ENCODE measurements around the gene DLX1.
"Not testable (repeated sequence)": the region's sequence is repeated elsewhere in the genome, so short reads cannot be mapped to it uniquely, and the experiment has no call there.

DLX1 gene

DNA sequence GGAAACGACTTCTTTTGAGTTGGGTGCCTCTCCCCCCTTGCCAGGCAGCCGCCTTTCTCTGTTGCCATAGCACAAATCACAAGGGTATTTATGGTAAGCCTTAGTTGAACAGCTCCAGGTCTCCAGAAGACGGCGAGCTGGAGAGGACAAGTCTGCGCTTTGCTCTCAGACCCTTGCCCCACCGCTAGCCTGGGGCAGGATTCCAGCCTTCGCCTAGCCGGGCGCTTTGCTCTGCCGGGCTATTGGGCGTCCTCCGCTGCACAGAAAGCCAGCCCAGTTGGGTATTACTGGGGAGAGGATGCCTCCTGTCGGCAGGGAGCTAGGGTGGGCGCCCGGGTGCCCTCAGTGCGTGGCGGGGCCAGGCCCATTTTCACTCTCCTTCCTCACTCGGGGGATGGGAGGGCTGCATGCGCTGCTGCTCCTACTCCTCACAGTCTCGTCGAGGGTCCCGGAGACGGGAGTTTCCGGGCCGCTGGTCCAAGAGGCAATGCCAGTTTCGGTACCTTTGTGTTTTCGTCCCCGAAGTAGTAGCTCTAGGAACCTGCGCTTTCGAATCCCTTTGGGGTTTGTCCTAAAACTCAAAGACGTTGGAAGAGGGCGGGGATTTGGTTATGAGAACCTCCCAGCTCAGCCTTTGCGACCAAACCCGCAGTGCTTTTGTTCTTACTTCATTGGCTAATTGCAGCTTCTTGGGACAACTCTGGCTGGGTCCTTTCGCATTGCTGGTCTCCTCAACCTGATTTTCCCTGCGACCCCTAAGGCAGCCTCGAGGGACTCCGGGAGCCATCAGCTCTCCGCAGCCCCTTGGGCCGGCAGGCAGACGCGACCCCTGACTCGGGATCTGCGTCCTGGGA is 21.0 kb downstream of the DLX1 start:
- H3K9ac ChIP-seq (ENCODE audit: low read depth in 1 of 2, low read length in 2 of 2), result no peak overlapping the region
- H3K4me3 ChIP-seq (ENCODE audit: low read depth in 1 of 2, low read length in 2 of 2), result peak overlapping the region; percentile 44 to 61
- no peak overlapping the region for H3K27ac ChIP-seq (ENCODE audit: low read depth, low read length)
- H3K4me1 ChIP-seq (ENCODE audit: control insufficient read depth in 1 of 2, insufficient read depth in 2 of 2, low read length in 2 of 2), result peaks cover 18 to 27% of the 10 kb centered on the region in 2 donors
- H3K27me3 ChIP-seq (ENCODE audit: control insufficient read depth in 1 of 2, insufficient read depth in 2 of 2, low read length in 2 of 2), result peaks cover 59 to 62% of the 10 kb centered on the region in 2 donors
- no peaks in the 10 kb centered on the region for H3K9me3 ChIP-seq (ENCODE audit: control insufficient read depth in 1 of 2, low read length in 2 of 2)
- H3K36me3 ChIP-seq (ENCODE audit: control insufficient read depth in 1 of 2, insufficient read depth in 2 of 2, low read length in 2 of 2), result no peaks in the 10 kb centered on the region

GRCh38 chr2:172107690-172108586 is 22.6 kb downstream of the DLX1 start:
- Histone ChIP-seq H3K9me3 (ENCODE audit: control insufficient read depth in 1 of 2, low read length in 2 of 2) (no peaks in the 10 kb centered on the region), H3K4me1 (ENCODE audit: control insufficient read depth in 1 of 2, insufficient read depth in 2 of 2, low read length in 2 of 2) (peaks cover 8 to 14% of the 10 kb centered on the region in 2 donors), H3K27ac (ENCODE audit: low read depth, low read length) (no peak overlapping the region), H3K27me3 (ENCODE audit: control insufficient read depth in 1 of 2, insufficient read depth in 2 of 2, low read length in 2 of 2) (peaks cover 46 to 52% of the 10 kb centered on the region in 2 donors), H3K4me3 (ENCODE audit: low read depth in 1 of 2, low read length in 2 of 2) (no peak overlapping the region), H3K9ac (ENCODE audit: low read depth in 1 of 2, low read length in 2 of 2) (no peak overlapping the region), H3K36me3 (ENCODE audit: control insufficient read depth in 1 of 2, insufficient read depth in 2 of 2, low read length in 2 of 2) (no peaks in the 10 kb centered on the region)

- Histone ChIP-seq H3K4me3 (ENCODE audit: low read depth in 1 of 2, low read length in 2 of 2) (no peak overlapping the region), H3K9me3 (ENCODE audit: control insufficient read depth in 1 of 2, low read length in 2 of 2) (no peaks in the 10 kb centered on the region), H3K9ac (ENCODE audit: low read depth in 1 of 2, low read length in 2 of 2) (no peak overlapping the region), H3K4me1 (ENCODE audit: control insufficient read depth in 1 of 2, insufficient read depth in 2 of 2, low read length in 2 of 2) (peaks cover 2 to 8% of the 10 kb centered on the region in 2 donors), H3K36me3 (ENCODE audit: control insufficient read depth in 1 of 2, insufficient read depth in 2 of 2, low read length in 2 of 2) (no peaks in the 10 kb centered on the region), H3K27me3 (ENCODE audit: control insufficient read depth in 1 of 2, insufficient read depth in 2 of 2, low read length in 2 of 2) (peaks cover 42 to 46% of the 10 kb centered on the region in 2 donors), H3K27ac (ENCODE audit: low read depth, low read length) (no peak overlapping the region)
Measured at GRCh38 chr2:172108587-172108930, 23.3 kb downstream of the DLX1 start.

DNA sequence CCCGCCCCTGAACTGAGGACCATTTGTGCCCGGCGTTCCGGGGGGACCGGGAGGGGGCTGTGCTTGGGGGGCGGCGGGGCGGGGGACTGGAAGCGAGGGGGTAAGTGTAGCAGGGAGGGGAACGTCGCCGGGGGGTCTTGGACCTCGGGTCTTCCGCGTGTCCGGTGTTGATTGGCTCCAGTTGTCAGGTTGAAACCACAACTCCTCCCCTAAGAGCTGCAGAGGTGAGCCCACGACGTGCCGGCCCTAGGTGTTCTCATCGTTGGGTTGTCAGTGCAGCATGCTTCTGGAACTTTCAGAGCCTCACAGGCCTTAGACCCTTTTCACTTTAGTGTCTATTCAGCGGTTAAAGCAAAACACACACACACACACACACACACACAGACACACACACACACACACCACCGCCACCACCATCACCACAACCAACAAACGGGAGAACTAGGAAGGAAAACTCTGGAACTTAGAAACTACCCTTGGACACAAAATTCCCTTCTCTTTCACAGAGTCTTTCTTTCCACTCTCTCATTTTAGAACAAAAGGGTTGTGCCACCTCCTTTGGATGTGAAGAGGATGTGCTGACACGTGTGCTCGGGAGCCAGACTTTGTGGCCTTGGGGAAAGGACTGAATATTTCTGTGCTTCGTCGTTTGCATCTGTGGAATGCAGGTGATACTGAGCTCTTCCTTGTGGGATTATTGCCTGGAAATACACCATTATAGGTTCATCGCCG is 24.1 kb downstream of the DLX1 start:
- H3K9ac ChIP-seq (ENCODE audit: low read depth in 1 of 2, low read length in 2 of 2), result no peak overlapping the region
- no peak overlapping the region for H3K27ac ChIP-seq (ENCODE audit: low read depth, low read length)
- H3K36me3 ChIP-seq (ENCODE audit: control insufficient read depth in 1 of 2, insufficient read depth in 2 of 2, low read length in 2 of 2), result no peaks in the 10 kb centered on the region
- H3K4me3 ChIP-seq (ENCODE audit: low read depth in 1 of 2, low read length in 2 of 2), result no peak overlapping the region
- peaks cover 34 to 38% of the 10 kb centered on the region in 2 donors for H3K27me3 ChIP-seq (ENCODE audit: control insufficient read depth in 1 of 2, insufficient read depth in 2 of 2, low read length in 2 of 2)
- peaks cover 0 to 7% of the 10 kb centered on the region in 2 donors for H3K4me1 ChIP-seq (ENCODE audit: control insufficient read depth in 1 of 2, insufficient read depth in 2 of 2, low read length in 2 of 2)
- no peaks in the 10 kb centered on the region for H3K9me3 ChIP-seq (ENCODE audit: control insufficient read depth in 1 of 2, low read length in 2 of 2)

GRCh38 chr2:172109988-172110811 is 24.9 kb downstream of the DLX1 start:
- H3K9me3 ChIP-seq (ENCODE audit: control insufficient read depth in 1 of 2, low read length in 2 of 2), result no peaks in the 10 kb centered on the region
- H3K27ac ChIP-seq (ENCODE audit: low read depth, low read length), result no peak overlapping the region
- H3K27me3 ChIP-seq (ENCODE audit: control insufficient read depth in 1 of 2, insufficient read depth in 2 of 2, low read length in 2 of 2), result peaks cover 32 to 33% of the 10 kb centered on the region in 2 donors
- no peak overlapping the region for H3K9ac ChIP-seq (ENCODE audit: low read depth in 1 of 2, low read length in 2 of 2)
- H3K4me1 ChIP-seq (ENCODE audit: control insufficient read depth in 1 of 2, insufficient read depth in 2 of 2, low read length in 2 of 2), result peaks cover 0 to 7% of the 10 kb centered on the region in 2 donors
- peak overlapping the region in 1 of 2 donors; percentile 7 for H3K4me3 ChIP-seq (ENCODE audit: low read depth in 1 of 2, low read length in 2 of 2)
- no peaks in the 10 kb centered on the region for H3K36me3 ChIP-seq (ENCODE audit: control insufficient read depth in 1 of 2, insufficient read depth in 2 of 2, low read length in 2 of 2)

- H3K27ac ChIP-seq (ENCODE audit: low read depth, low read length), result no peak overlapping the region
- H3K4me1 ChIP-seq (ENCODE audit: control insufficient read depth in 1 of 2, insufficient read depth in 2 of 2, low read length in 2 of 2), result no peaks in the 10 kb centered on the region
- H3K27me3 ChIP-seq (ENCODE audit: control insufficient read depth in 1 of 2, insufficient read depth in 2 of 2, low read length in 2 of 2), result peaks cover 2 to 3% of the 10 kb centered on the region in 2 donors
- no peak overlapping the region for H3K4me3 ChIP-seq (ENCODE audit: low read depth in 1 of 2, low read length in 2 of 2)
- H3K36me3 ChIP-seq (ENCODE audit: control insufficient read depth in 1 of 2, insufficient read depth in 2 of 2, low read length in 2 of 2), result no peaks in the 10 kb centered on the region
- no peaks in the 10 kb centered on the region for H3K9me3 ChIP-seq (ENCODE audit: control insufficient read depth in 1 of 2, low read length in 2 of 2)
- H3K9ac ChIP-seq (ENCODE audit: low read depth in 1 of 2, low read length in 2 of 2), result no peak overlapping the region
Measured at GRCh38 chr2:172113617-172114016, 28.3 kb downstream of the DLX1 start.

GRCh38 chr2:172114176-172114575 is 28.9 kb downstream of the DLX1 start:
- H3K27ac ChIP-seq (ENCODE audit: low read depth, low read length); H3K36me3 ChIP-seq (ENCODE audit: control insufficient read depth in 1 of 2, insufficient read depth in 2 of 2, low read length in 2 of 2); H3K4me1 ChIP-seq (ENCODE audit: control insufficient read depth in 1 of 2, insufficient read depth in 2 of 2, low read length in 2 of 2); H3K27me3 ChIP-seq (ENCODE audit: control insufficient read depth in 1 of 2, insufficient read depth in 2 of 2, low read length in 2 of 2); H3K4me3 ChIP-seq (ENCODE audit: low read depth in 1 of 2, low read length in 2 of 2); H3K9me3 ChIP-seq (ENCODE audit: control insufficient read depth in 1 of 2, low read length in 2 of 2); H3K9ac ChIP-seq (ENCODE audit: low read depth in 1 of 2, low read length in 2 of 2): not testable (repeated sequence)

DNA sequence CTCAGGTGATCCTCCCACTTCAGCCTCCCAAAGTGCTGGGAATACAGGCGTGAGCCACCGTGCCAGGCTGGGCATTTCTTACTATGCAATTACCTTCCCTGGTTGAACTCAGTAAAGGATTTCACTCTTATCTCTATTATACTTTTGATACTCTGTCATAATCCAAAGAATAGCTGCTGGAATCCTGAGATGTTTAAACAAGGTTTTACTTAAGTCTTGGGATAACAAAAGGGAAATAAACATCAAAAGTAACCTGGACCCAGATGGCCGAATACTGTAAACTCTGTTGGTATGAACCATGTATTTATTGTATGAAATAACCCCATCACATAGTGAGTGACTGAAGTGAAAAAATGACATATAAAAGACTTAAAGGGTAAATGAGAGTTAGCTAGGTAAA is 29.3 kb downstream of the DLX1 start:
- Histone ChIP-seq H3K9me3 (ENCODE audit: control insufficient read depth in 1 of 2, low read length in 2 of 2) (no peaks in the 10 kb centered on the region), H3K4me3 (ENCODE audit: low read depth in 1 of 2, low read length in 2 of 2) (no peak overlapping the region), H3K27ac (ENCODE audit: low read depth, low read length) (no peak overlapping the region), H3K4me1 (ENCODE audit: control insufficient read depth in 1 of 2, insufficient read depth in 2 of 2, low read length in 2 of 2) (no peaks in the 10 kb centered on the region), H3K9ac (ENCODE audit: low read depth in 1 of 2, low read length in 2 of 2) (no peak overlapping the region), H3K27me3 (ENCODE audit: control insufficient read depth in 1 of 2, insufficient read depth in 2 of 2, low read length in 2 of 2) (peaks cover 0 to 3% of the 10 kb centered on the region in 2 donors), H3K36me3 (ENCODE audit: control insufficient read depth in 1 of 2, insufficient read depth in 2 of 2, low read length in 2 of 2) (no peaks in the 10 kb centered on the region)

GRCh38 chr2:172116107-172116506 is 30.8 kb downstream of the DLX1 start:
- Histone ChIP-seq H3K4me1 (ENCODE audit: control insufficient read depth in 1 of 2, insufficient read depth in 2 of 2, low read length in 2 of 2) (no peaks in the 10 kb centered on the region), H3K27me3 (ENCODE audit: control insufficient read depth in 1 of 2, insufficient read depth in 2 of 2, low read length in 2 of 2) (peaks cover 0 to 3% of the 10 kb centered on the region in 2 donors), H3K9ac (ENCODE audit: low read depth in 1 of 2, low read length in 2 of 2) (no peak overlapping the region), H3K27ac (ENCODE audit: low read depth, low read length) (no peak overlapping the region), H3K36me3 (ENCODE audit: control insufficient read depth in 1 of 2, insufficient read depth in 2 of 2, low read length in 2 of 2) (no peaks in the 10 kb centered on the region), H3K4me3 (ENCODE audit: low read depth in 1 of 2, low read length in 2 of 2) (no peak overlapping the region), H3K9me3 (ENCODE audit: control insufficient read depth in 1 of 2, low read length in 2 of 2) (no peaks in the 10 kb centered on the region)

Data from duodenal mucosa (tissue), 2 donors.